Measurements from ENCODE around the gene SERPINI2.

GRCh38 chr3:167453815-167454214 lies 20.0 kb downstream of the SERPINI2 start:
- TF ChIP-seq, protein P1, sequence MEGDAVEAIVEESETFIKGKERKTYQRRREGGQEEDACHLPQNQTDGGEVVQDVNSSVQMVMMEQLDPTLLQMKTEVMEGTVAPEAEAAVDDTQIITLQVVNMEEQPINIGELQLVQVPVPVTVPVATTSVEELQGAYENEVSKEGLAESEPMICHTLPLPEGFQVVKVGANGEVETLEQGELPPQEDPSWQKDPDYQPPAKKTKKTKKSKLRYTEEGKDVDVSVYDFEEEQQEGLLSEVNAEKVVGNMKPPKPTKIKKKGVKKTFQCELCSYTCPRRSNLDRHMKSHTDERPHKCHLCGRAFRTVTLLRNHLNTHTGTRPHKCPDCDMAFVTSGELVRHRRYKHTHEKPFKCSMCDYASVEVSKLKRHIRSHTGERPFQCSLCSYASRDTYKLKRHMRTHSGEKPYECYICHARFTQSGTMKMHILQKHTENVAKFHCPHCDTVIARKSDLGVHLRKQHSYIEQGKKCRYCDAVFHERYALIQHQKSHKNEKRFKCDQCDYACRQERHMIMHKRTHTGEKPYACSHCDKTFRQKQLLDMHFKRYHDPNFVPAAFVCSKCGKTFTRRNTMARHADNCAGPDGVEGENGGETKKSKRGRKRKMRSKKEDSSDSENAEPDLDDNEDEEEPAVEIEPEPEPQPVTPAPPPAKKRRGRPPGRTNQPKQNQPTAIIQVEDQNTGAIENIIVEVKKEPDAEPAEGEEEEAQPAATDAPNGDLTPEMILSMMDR (IDR thresholded peaks at IDR 0.05; ENCODE audit: extremely low read depth in 1 of 2, insufficient read depth in 1 of 2, low read depth in 1 of 2, low read length in 2 of 2): no peak
- TF ChIP-seq FOS (IDR thresholded peaks at IDR 0.05; ENCODE audit: borderline replicate concordance, insufficient read depth, low read length) (no peak), POLR2A (IDR thresholded peaks at IDR 0.05; ENCODE audit: low read depth, low read length) (no peak)
